GM15510 (cell line): Measurements from ENCODE around the gene DGCR8.

Experiments
- POLR2A ChIP-seq: IDR thresholded peaks from 3 replicates; pipeline ENCODE4 v1.6.1; 2011; ENCODE audit warnings: borderline replicate concordance; ENCODE audit not compliant: insufficient read length; ENCODE audit errors: extremely low read depth

DGCR8 gene

GRCh38 chr22:20113551-20114310 lies 33.7 kb downstream of the DGCR8 start:
- no peak for TF ChIP-seq POLR2A

- TF ChIP-seq POLR2A: no peak
Measured at GRCh38 chr22:20114506-20115475, 34.8 kb downstream of the DGCR8 start.

DNA sequence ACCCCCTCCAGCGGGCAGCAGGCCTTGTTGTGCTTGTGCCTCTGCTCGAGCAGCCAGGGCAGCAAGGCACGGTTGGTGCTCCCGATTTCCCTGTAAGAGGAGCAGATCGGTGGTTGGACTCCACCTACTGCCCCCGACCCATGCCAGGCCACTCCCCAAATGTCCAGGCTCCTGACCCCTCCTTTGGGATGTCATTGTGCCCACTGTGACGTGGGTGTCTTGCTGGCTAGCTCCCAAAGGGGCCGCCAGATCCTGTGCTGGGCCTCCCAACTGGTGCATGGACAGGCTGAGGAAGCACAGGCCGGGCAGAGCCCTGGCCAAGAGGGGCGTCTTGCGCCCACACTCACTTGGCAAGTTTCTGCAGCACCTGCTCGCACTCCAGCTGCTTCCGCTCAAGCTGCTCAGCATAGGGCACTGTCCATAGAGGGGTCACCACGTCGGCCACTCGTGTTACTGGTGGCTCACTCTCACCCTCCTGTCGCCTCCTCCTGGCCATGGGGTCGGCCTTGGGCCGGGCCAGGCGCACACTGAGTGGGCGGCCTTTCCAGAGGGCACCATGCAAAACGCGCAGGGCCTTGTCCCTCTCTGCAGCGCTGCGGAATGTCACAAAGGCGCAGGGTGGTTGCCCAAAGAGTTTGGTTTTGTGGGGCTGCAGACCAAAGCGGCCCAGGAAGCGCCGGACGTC lies 35.8 kb downstream of the DGCR8 start, which contains the start of gene RANBP1:
Gene RANBP1, plus strand, starts transcription at position 414 of the 685 bp plus-strand sequence. Its CDS starts 81 bp downstream, at position 495.
- no peak for TF ChIP-seq POLR2A

- no peak for TF ChIP-seq POLR2A
Measured at GRCh38 chr22:20116376-20116950, 36.4 kb downstream of the DGCR8 start.

DNA sequence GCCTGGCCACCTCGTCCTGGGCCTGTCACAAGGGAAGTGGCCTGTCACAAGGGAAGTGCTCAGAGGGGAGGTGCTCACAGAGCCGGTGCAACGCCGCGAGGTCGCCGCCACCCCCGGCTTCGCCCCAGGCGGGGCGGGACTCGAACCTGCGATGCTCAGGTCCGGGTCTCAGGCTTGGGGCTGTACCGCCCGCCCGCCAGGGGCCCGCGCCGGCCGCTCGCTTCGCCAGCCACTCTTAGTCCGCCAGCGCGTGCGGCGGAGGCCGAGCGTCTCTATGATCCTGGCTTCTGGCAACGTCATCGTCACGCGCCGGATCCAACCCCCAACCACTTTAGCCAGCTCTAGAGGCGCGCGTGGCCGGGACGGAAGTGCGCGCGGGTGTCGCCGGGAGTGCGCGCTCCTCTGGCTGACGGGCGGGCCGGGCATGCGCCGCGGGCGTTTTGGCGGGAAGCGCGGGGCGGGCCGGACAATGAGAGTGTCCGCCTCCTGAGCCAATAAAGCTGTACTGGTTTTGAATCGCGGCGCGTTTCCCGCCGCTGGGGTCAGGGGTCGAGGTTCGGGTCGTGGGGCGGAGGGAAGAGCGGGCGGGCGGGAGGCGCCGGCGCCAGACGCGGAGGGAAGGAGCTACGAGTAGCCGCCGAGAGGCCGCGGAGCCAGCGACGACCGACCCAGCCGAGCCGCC lies 37.1 kb downstream of the DGCR8 start, which contains the start of gene TRMT2A:
Gene TRMT2A, minus strand, starts transcription at position 276 of the 682 bp plus-strand sequence. CDS start 320 bp downstream, outside the sequence.
- peak; percentile 61 for TF ChIP-seq POLR2A

DNA sequence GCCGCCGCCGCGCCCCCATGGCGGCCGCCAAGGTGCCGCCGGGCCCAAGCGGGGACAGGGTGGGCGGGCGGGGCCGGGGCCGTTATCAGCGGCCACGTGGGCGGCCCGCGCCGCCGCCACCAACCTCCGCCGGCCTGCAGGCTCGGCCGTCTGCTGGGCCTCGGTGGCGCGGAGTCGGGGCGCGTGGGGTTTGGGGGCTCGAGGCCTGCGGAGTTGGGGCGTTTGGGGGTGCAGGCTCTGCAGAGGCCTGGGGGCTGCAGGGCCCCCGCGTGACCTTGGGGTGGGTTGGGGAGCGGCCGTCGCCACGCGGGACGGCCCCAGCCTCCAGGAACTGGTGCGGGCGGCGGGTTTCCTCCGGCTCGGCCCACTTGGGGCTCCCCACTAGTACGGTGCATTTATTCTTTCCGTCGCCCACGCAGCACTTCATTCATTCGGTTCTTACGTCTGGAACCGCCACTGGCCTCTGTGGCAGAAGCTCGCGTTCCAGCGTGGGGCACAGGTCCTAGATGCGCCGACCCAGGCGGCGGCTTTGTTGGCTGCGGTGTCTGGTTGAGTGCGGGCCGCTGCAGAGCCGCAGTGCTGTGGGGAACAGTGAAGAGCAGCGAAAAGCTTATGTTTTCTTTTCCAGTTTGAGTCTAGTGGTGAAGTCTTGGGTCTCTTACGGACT lies 37.7 kb downstream of the DGCR8 start:
- TF ChIP-seq POLR2A: no peak

DNA sequence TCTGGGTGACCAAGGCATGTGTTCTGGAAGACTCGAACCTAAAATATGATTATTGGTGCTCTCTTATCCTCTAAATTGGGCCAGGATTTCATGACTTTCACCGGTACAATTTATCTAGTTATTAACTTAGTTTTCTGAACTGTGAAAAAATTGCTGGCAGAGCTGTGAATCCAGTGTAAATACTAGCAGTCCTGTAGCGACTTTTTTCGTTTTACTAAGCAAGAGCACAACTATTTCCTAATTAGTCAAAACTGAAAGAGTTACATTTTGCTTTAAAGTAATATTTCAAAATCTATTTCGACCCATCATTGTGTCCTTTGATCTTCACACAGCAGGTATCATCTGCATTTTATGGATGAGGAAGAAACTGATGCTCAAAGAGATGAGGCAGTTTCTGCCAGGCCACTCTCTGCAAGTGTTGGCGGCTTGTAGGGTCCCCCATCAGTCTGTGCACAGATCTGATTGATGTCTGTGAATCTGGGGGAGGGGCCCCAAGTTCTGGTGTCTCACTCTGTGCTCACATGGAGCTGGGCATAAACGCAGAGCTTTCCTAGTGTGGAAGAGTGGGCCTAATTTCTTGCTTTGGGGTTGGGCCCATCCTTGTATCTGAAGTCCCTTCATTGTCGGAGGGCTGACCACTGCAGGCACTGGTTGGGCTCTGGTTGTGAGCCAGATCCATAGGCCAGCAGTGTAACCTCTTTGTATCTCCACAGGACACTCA lies 38.4 kb downstream of the DGCR8 start:
- TF ChIP-seq POLR2A: no peak

- no peak for TF ChIP-seq POLR2A
Measured at GRCh38 chr22:20121856-20122415, 41.9 kb downstream of the DGCR8 start.

DNA sequence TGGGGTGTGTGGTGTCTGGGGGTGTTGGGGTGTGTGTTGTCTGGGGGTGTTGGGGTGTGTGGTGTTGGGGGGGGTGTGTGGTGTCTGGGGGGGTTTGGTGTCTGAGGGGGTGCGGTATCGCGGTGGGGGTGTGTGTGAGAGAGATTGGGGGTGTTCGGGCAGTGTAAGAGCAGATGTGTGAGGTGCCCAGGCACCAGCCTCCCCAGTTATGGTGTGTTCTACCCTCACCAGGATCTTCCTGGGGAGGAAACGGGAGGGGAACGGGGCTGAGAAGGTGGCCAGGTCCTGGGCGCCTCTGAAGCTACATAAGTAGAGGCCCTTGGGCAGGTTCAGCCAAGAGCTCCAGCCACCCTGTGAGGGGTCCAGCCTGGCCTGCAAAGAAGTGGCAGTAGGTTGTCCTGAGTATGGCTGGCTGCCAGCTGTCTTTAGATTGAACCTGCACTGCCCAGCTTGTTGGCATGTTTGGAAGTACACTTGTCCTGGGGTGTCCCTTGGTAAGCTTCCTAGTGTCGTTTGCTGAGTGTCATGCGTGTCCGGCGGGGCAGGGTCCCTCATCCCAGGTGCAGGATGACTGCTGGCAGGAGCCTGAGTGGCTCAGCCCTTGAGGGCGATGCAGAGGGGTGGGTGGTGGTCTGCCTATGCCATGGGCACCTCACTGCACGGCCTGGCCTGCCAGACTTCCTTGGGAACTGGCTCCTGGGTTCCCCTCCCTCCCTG lies 43.5 kb downstream of the DGCR8 start:
- no peak for TF ChIP-seq POLR2A

- no peak for TF ChIP-seq POLR2A
Measured at GRCh38 chr22:20124083-20124787, 44.2 kb downstream of the DGCR8 start.
